Spinal cord (tissue), 10 donors: ENCODE data around the gene SGK2. TPM values are rescaled to one million over a fixed set of nuclear protein-coding genes. Genes with fewer than 3 reads are reported as not detected.

ENCODE experiments used
- DNase-seq, 6 donors: peaks; one replicate each; pipeline versions ENCODE4 v3.0.0 to v3.0.0-alpha.2; 2013 to 2015; ENCODE audit warnings: low spot score in 6 of 6, low read depth in 4 of 6
- H3K27ac ChIP-seq: one replicate; pipeline ENCODE4 v1.5.1; 2013; ENCODE audit warnings: low read depth, low read length, control low read depth
- H3K27me3 ChIP-seq: one replicate; pipeline ENCODE4 v1.6.1; 2013; ENCODE audit warnings: low read length; ENCODE audit not compliant: control insufficient read depth, insufficient read depth
- H3K36me3 ChIP-seq: one replicate; pipeline ENCODE4 v1.6.1; 2013; ENCODE audit warnings: low read length; ENCODE audit not compliant: control insufficient read depth, insufficient read depth
- H3K4me1 ChIP-seq: one replicate; pipeline ENCODE4 v1.6.1; 2013; ENCODE audit warnings: low read length; ENCODE audit not compliant: control insufficient read depth, insufficient read depth
- H3K4me3 ChIP-seq: one replicate; pipeline ENCODE4 v1.5.1; 2013; ENCODE audit warnings: low read depth, low read length, control low read depth
- H3K9me3 ChIP-seq: one replicate; pipeline ENCODE4 v1.6.1; 2013; ENCODE audit warnings: low read length; ENCODE audit not compliant: control insufficient read depth, insufficient read depth
- WGBS: methylation state at CpG from one replicate; pipeline ENCODE4 v1.1.5; 2013; ENCODE audit warnings: missing lambda C conversion rate; ENCODE audit not compliant: insufficient coverage; 5-methylcytosine and 5-hydroxymethylcytosine counted together
- polyA plus RNA-seq, 2 donors: library from polyadenylated mRNA; unstranded; fragments of 120-200 nt; gene quantifications; one replicate each; pipeline ENCODE4 v1.2.1, GENCODE V29; 2013; ENCODE audit not compliant: insufficient read length in 2 of 2
- total RNA-seq, 2 donors: library from RNA; depleted of rRNA in 1 of 2; stranded (reverse); fragments of 120-200 nt in 1 of 2; fragments of >200 nt in 1 of 2; gene quantifications; one replicate each; pipeline versions ENCODE4 v1.2.3 to v1.2.4, GENCODE V29; 2013 to 2014
- donor health status: healthy.

SGK2 gene
- total and polyA plus RNA-seq, 4 donors = 6.4 to 20.7 (median 12.4) TPM

- peaks cover 48% of the 10 kb centered on the region for H3K36me3 ChIP-seq
- 90% methylated on average over 4 of the region's 7 CpGs for WGBS
- peaks cover 4% of the 10 kb centered on the region for H3K4me1 ChIP-seq
- no peak overlapping the region for H3K27ac ChIP-seq
- no peaks in the 10 kb centered on the region for H3K27me3 ChIP-seq
- H3K4me3 ChIP-seq = no peak overlapping the region
- no peak for DNase-seq
- H3K9me3 ChIP-seq = no peaks in the 10 kb centered on the region
These were observed 23.3 kb upstream of the SGK2 start for GRCh38 chr20:43535370-43536004.

GRCh38 chr20:43536041-43536816 is 22.6 kb upstream of the SGK2 start:
- Histone ChIP-seq H3K9me3 (no peaks in the 10 kb centered on the region), H3K27ac (no peak overlapping the region), H3K4me3 (no peak overlapping the region), H3K36me3 (peaks cover 47% of the 10 kb centered on the region), H3K4me1 (no peaks in the 10 kb centered on the region), H3K27me3 (no peaks in the 10 kb centered on the region)
- DNase-seq = no peak
- 93% methylated on average over 18 of the region's 19 CpGs for WGBS

GRCh38 chr20:43536817-43537440 is 21.9 kb upstream of the SGK2 start:
- Histone ChIP-seq H3K9me3 (no peaks in the 10 kb centered on the region), H3K4me3 (no peak overlapping the region), H3K36me3 (peaks cover 47% of the 10 kb centered on the region), H3K27me3 (no peaks in the 10 kb centered on the region), H3K27ac (no peak overlapping the region), H3K4me1 (no peaks in the 10 kb centered on the region)
- no peak for DNase-seq
- WGBS = 100% methylated on average over 1 of the region's 2 CpGs

GRCh38 chr20:43537921-43538877 is 20.6 kb upstream of the SGK2 start:
- peak; percentile 26 to 87 (median 42) for DNase-seq

GRCh38 chr20:43538878-43539700 is 19.7 kb upstream of the SGK2 start:
- no peak overlapping the region for H3K4me3 ChIP-seq
- peak in 1 of 6 donors; percentile 10 for DNase-seq
- no peak overlapping the region for H3K27ac ChIP-seq
- no peaks in the 10 kb centered on the region for H3K9me3 ChIP-seq
- H3K4me1 ChIP-seq = no peaks in the 10 kb centered on the region
- peaks cover 38% of the 10 kb centered on the region for H3K36me3 ChIP-seq
- 78% methylated on average over 6 of the region's 6 CpGs for WGBS
- H3K27me3 ChIP-seq = no peaks in the 10 kb centered on the region

More at GRCh38 chr20:43537921-43538877, 20.6 kb upstream of the SGK2 start:
- H3K9me3 ChIP-seq = no peaks in the 10 kb centered on the region
- H3K36me3 ChIP-seq = peaks cover 43% of the 10 kb centered on the region
- 78% methylated on average over 2 of the region's 4 CpGs for WGBS
- H3K4me1 ChIP-seq = no peaks in the 10 kb centered on the region
- H3K27ac ChIP-seq = no peak overlapping the region
- H3K4me3 ChIP-seq = no peak overlapping the region
- no peaks in the 10 kb centered on the region for H3K27me3 ChIP-seq

GRCh38 chr20:43539975-43540672 is 18.7 kb upstream of the SGK2 start:
- H3K36me3 ChIP-seq = peaks cover 32% of the 10 kb centered on the region
- H3K9me3 ChIP-seq = no peaks in the 10 kb centered on the region
- DNase-seq = no peak
- 89% methylated on average over 16 of the region's 17 CpGs for WGBS
- no peak overlapping the region for H3K27ac ChIP-seq
- no peaks in the 10 kb centered on the region for H3K4me1 ChIP-seq
- H3K27me3 ChIP-seq = no peaks in the 10 kb centered on the region
- no peak overlapping the region for H3K4me3 ChIP-seq

- H3K36me3 ChIP-seq = peaks cover 30% of the 10 kb centered on the region
These were observed 18.2 kb upstream of the SGK2 start for GRCh38 chr20:43540673-43541060.

GRCh38 chr20:43541214-43541613 is 17.6 kb upstream of the SGK2 start:
- no peak overlapping the region for H3K4me3 ChIP-seq
- H3K9me3 ChIP-seq = no peaks in the 10 kb centered on the region
- H3K27me3 ChIP-seq = no peaks in the 10 kb centered on the region
- DNase-seq = peak in 1 of 6 donors; percentile 3
- no peak overlapping the region for H3K27ac ChIP-seq
- no peaks in the 10 kb centered on the region for H3K4me1 ChIP-seq
- peaks cover 24% of the 10 kb centered on the region for H3K36me3 ChIP-seq
- no CpG with 5 or more reads among the region's 2 CpGs for WGBS

More at GRCh38 chr20:43540673-43541060, 18.2 kb upstream of the SGK2 start:
- H3K4me3 ChIP-seq = no peak overlapping the region
- no peaks in the 10 kb centered on the region for H3K4me1 ChIP-seq
- no peak overlapping the region for H3K27ac ChIP-seq
- H3K9me3 ChIP-seq = no peaks in the 10 kb centered on the region
- WGBS = 88% methylated on average over 7 of the region's 7 CpGs
- no peaks in the 10 kb centered on the region for H3K27me3 ChIP-seq
- DNase-seq = no peak
